Measurements from ENCODE around the gene SPHKAP. TPM values are rescaled to one million over a fixed set of nuclear protein-coding genes. Genes with fewer than 3 reads are reported as not detected.

The SPHKAP gene
- polyA plus RNA-seq, 1 of the 3 experiments (the other 2 are of a cell fraction), result not detected

DNA sequence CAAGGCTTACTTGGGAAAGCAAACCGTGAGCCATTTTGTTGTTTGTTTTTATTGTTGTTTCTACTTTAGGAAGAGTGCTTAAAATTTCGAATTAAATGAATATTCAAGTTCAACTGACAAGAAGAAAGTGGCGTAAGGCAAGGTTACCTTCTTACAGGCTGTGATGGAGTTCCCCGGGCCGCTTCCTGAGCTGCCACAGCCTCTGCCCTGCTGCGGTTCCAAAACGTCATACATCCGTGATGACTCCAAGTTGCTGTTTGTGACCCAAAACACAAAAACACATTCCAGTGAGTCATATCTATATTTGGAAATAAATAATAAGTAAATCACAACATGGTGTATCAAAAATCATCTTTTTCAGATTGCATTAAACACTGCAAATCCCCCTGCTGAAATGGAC, 49.7 kb downstream of the SPHKAP start:
- CTCF ChIA-PET, result no interaction called here

DNA sequence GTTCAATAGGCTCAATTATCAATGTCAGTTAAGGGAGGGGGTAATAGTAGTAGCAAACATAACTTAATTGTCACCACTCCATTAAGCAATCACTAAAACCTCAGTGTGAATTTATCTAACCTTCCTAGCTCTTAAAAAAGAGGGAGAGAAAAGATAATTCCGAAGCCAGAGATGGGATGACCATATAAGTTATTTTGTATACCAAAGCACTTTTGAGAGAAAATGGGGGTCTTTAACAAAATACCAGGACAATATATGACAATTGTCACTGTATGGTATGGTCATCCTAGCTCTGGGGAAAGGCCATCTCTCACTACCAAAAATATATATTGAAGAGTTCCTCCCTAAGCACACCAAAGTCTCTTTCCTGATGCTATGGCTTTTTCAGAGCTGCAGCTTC, 55.1 kb downstream of the SPHKAP start:
- Histone ChIP-seq H4K20me1 (ENCODE audit: insufficient read depth) (no peaks in the 10 kb centered on the region), H3K27ac (ENCODE audit: low read depth in 2 of 2, low read length in 1 of 2) (no peak overlapping the region), H3K9ac (no peak overlapping the region), H3K36me3 (replicated peaks in 1 of 2; ENCODE audit: control insufficient read depth in 1 of 2, insufficient read depth in 2 of 2, low read length in 1 of 2) (no peaks in the 10 kb centered on the region), H3K9me2 (no peaks in the 10 kb centered on the region), H3K4me2 (no peak overlapping the region), H3K4me1 (ENCODE audit: control insufficient read depth in 1 of 2, insufficient read depth in 2 of 2, low read depth in 1 of 2, low read length in 1 of 2) (no peaks in the 10 kb centered on the region), H3K27me3 (ENCODE audit: insufficient read depth) (no peaks in the 10 kb centered on the region), H2AFZ (ENCODE audit: low read depth) (no peak overlapping the region), H3F3A (replicated peaks; ENCODE audit: insufficient read depth) (no peaks in the 10 kb centered on the region), H3K9me3 (no peaks in the 10 kb centered on the region), H3K79me2 (ENCODE audit: insufficient read depth) (no peaks in the 10 kb centered on the region), H3K4me3 (ENCODE audit: low read depth in 2 of 2, low read length in 1 of 2) (no peak overlapping the region)
- no peak for TF ChIP-seq FOXM1 (IDR thresholded peaks at IDR 0.05; ENCODE audit: low read depth)
- no peak for TF ChIP-seq YY1 (IDR thresholded peaks at IDR 0.05; ENCODE audit: low read depth)
- TF ChIP-seq, protein P1, sequence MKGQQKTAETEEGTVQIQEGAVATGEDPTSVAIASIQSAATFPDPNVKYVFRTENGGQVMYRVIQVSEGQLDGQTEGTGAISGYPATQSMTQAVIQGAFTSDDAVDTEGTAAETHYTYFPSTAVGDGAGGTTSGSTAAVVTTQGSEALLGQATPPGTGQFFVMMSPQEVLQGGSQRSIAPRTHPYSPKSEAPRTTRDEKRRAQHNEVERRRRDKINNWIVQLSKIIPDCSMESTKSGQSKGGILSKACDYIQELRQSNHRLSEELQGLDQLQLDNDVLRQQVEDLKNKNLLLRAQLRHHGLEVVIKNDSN (IDR thresholded peaks at IDR 0.05; ENCODE audit: borderline replicate concordance, low read depth), result no peak
- TF ChIP-seq FOXJ3 (CRISPR knock-in tag; IDR thresholded peaks at IDR 0.05), result no peak
- TF ChIP-seq RXRA (IDR thresholded peaks at IDR 0.05; ENCODE audit: borderline replicate concordance, low read depth), result no peak
- no peak for TF ChIP-seq CHD2 (IDR thresholded peaks at IDR 0.05; ENCODE audit: low read length, partially characterized antibody)
- TF ChIP-seq RAD21 (IDR thresholded peaks at IDR 0.05; ENCODE audit: low read length), result no peak
- TF ChIP-seq JUND (IDR thresholded peaks at IDR 0.05), result no peak
- TF ChIP-seq, protein P2, sequence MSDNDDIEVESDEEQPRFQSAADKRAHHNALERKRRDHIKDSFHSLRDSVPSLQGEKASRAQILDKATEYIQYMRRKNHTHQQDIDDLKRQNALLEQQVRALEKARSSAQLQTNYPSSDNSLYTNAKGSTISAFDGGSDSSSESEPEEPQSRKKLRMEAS (IDR thresholded peaks at IDR 0.05; ENCODE audit: low read depth), result no peak
- TF ChIP-seq, protein P3, sequence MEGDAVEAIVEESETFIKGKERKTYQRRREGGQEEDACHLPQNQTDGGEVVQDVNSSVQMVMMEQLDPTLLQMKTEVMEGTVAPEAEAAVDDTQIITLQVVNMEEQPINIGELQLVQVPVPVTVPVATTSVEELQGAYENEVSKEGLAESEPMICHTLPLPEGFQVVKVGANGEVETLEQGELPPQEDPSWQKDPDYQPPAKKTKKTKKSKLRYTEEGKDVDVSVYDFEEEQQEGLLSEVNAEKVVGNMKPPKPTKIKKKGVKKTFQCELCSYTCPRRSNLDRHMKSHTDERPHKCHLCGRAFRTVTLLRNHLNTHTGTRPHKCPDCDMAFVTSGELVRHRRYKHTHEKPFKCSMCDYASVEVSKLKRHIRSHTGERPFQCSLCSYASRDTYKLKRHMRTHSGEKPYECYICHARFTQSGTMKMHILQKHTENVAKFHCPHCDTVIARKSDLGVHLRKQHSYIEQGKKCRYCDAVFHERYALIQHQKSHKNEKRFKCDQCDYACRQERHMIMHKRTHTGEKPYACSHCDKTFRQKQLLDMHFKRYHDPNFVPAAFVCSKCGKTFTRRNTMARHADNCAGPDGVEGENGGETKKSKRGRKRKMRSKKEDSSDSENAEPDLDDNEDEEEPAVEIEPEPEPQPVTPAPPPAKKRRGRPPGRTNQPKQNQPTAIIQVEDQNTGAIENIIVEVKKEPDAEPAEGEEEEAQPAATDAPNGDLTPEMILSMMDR (IDR thresholded peaks at IDR 0.05), result no peak
- TF ChIP-seq RCOR1 (IDR thresholded peaks at IDR 0.05; ENCODE audit: low read length), result no peak
- no peak for TF ChIP-seq POLR2AphosphoS5 (IDR thresholded peaks at IDR 0.05; ENCODE audit: low read depth, low read length)
- TF ChIP-seq GABPA (IDR thresholded peaks at IDR 0.05; ENCODE audit: low read depth), result no peak
- CTCF ChIA-PET, result interaction anchor here (0.5 kb wide), 1 partner anchor 26 kb away, joined by 3 read pairs; no protein-coding TSS in a partner anchor
- WGBS (ENCODE audit: low lambda C conversion rate), result 0% methylated on average over 1 of the region's 1 CpG
- POLR2A ChIA-PET, result no interaction called here
- no peak for DNase-seq

More for the DNA sequence above, 49.7 kb downstream of the SPHKAP start:
- Histone ChIP-seq H4K20me1 (ENCODE audit: insufficient read depth) (no peaks in the 10 kb centered on the region), H3F3A (replicated peaks; ENCODE audit: insufficient read depth) (no peaks in the 10 kb centered on the region), H3K27me3 (ENCODE audit: insufficient read depth) (no peaks in the 10 kb centered on the region), H3K4me1 (ENCODE audit: control insufficient read depth in 1 of 2, insufficient read depth in 2 of 2, low read depth in 1 of 2, low read length in 1 of 2) (no peaks in the 10 kb centered on the region), H3K9me3 (no peaks in the 10 kb centered on the region), H3K36me3 (replicated peaks in 1 of 2; ENCODE audit: control insufficient read depth in 1 of 2, insufficient read depth in 2 of 2, low read length in 1 of 2) (no peaks in the 10 kb centered on the region), H3K27ac (ENCODE audit: low read depth in 2 of 2, low read length in 1 of 2) (no peak overlapping the region), H3K9ac (no peak overlapping the region), H3K79me2 (ENCODE audit: insufficient read depth) (no peaks in the 10 kb centered on the region), H3K4me3 (ENCODE audit: low read depth in 2 of 2, low read length in 1 of 2) (no peak overlapping the region), H3K4me2 (no peak overlapping the region; the same call in 1 of the 2 replicates), H2AFZ (ENCODE audit: low read depth) (no peak overlapping the region), H3K9me2 (no peaks in the 10 kb centered on the region)
- no peak for DNase-seq
- TF ChIP-seq GATA2 (CRISPR knock-in tag; IDR thresholded peaks at IDR 0.05) (no peak), FOXM1 (IDR thresholded peaks at IDR 0.05; ENCODE audit: low read depth) (no peak), NFIC (IDR thresholded peaks at IDR 0.05; ENCODE audit: borderline replicate concordance) (no peak), NRF1 (IDR thresholded peaks at IDR 0.05; ENCODE audit: low read depth, low read length) (no peak), ELF1 (IDR thresholded peaks at IDR 0.05) (no peak), MEF2A (IDR thresholded peaks at IDR 0.05; ENCODE audit: borderline replicate concordance, low read depth) (no peak)
- TF ChIP-seq, protein P4, sequence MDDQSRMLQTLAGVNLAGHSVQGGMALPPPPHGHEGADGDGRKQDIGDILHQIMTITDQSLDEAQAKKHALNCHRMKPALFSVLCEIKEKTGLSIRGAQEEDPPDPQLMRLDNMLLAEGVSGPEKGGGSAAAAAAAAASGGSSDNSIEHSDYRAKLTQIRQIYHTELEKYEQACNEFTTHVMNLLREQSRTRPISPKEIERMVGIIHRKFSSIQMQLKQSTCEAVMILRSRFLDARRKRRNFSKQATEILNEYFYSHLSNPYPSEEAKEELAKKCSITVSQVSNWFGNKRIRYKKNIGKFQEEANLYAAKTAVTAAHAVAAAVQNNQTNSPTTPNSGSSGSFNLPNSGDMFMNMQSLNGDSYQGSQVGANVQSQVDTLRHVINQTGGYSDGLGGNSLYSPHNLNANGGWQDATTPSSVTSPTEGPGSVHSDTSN (IDR thresholded peaks at IDR 0.05), result no peak
- WGBS (ENCODE audit: low lambda C conversion rate), result 49% methylated on average over 8 of the region's 8 CpGs
- POLR2A ChIA-PET, result no interaction called here
